PC-9 (cell line): ENCODE measurements around the gene RFX7. TPM values are rescaled to one million over a fixed set of nuclear protein-coding genes. Genes with fewer than 3 reads are reported as not detected.

ENCODE experiments used
- BruUV-seq: library from RNA; stranded (reverse); fragments of 400-500 nt; replicated peaks from 2 replicates; lab custom pipeline; 2021; lab: Mats Ljungman, UMichigan
- CTCF ChIA-PET: fragments of 300-600 bp; sonication (Branson Sonifier 250); formaldehyde crosslinking; loops from one replicate; lab custom pipeline; 2022; ENCODE audit warnings: antibody characterized with exemption; lab: Charles Lee
- POLR2A ChIA-PET: fragments of 300-600 bp; sonication (Branson Sonifier 250); formaldehyde crosslinking; loops from one replicate; lab custom pipeline; 2022; ENCODE audit warnings: antibody characterized with exemption; ENCODE audit not compliant: unreplicated experiment; lab: Charles Lee
- DNase-seq, 2 experiments: peaks; one replicate each; pipeline versions ENCODE4 v3.0.0 to v3.0.0-alpha.2; 2015 to 2022; ENCODE audit warnings: mixed read lengths in 1 of 2
- H2AFZ ChIP-seq: fragments of 200-600 bp; sonication (generic); 2 replicates; pipeline ENCODE4 v1.8.1; 2017; ENCODE audit warnings: antibody characterized with exemption
- H3F3A ChIP-seq: fragments of 200-600 bp; sonication (generic); 2 replicates; pipeline ENCODE4 v1.8.1; 2017; ENCODE audit warnings: antibody characterized with exemption, mild to moderate bottlenecking, low read depth; ENCODE audit not compliant: insufficient read depth
- H3K27ac ChIP-seq: fragments of 200-600 bp; sonication (generic); 2 replicates; pipeline ENCODE4 v1.6.1; 2016; ENCODE audit warnings: mixed run types
- H3K27me3 ChIP-seq: fragments of 200-600 bp; sonication (generic); 2 replicates; pipeline ENCODE4 v1.6.1; 2016; ENCODE audit warnings: low read depth, mixed run types; ENCODE audit not compliant: insufficient read depth
- H3K36me3 ChIP-seq: fragments of 200-600 bp; sonication (generic); 2 replicates; pipeline ENCODE4 v1.6.1; 2016; ENCODE audit warnings: low read depth, mixed run types
- H3K4me1 ChIP-seq: fragments of 200-600 bp; sonication (generic); replicated peaks from 2 replicates; pipeline ENCODE4 v1.6.1; 2016; ENCODE audit warnings: mixed run types; ENCODE audit not compliant: insufficient read depth
- H3K4me2 ChIP-seq: fragments of 200-600 bp; sonication (generic); 2 replicates; pipeline ENCODE4 v1.6.1; 2017; ENCODE audit warnings: mixed run types
- H3K4me3 ChIP-seq: fragments of 200-600 bp; sonication (generic); 2 replicates; pipeline ENCODE4 v1.6.1; 2016; ENCODE audit warnings: mixed run types
- H3K79me2 ChIP-seq: fragments of 200-600 bp; sonication (generic); 2 replicates; pipeline ENCODE4 v1.6.1; 2017; ENCODE audit warnings: low read depth, mixed run types
- H3K9me2 ChIP-seq: fragments of 200-600 bp; sonication (generic); 2 replicates; pipeline ENCODE4 v1.8.1; 2017; ENCODE audit warnings: mild to moderate bottlenecking; ENCODE audit not compliant: insufficient read depth
- H3K9me3 ChIP-seq: fragments of 200-600 bp; sonication (generic); 2 replicates; pipeline ENCODE4 v1.8.1; 2016; ENCODE audit warnings: low read depth; ENCODE audit not compliant: insufficient read depth
- H4K20me1 ChIP-seq: fragments of 200-600 bp; sonication (generic); 2 replicates; pipeline ENCODE4 v1.8.1; 2017; ENCODE audit not compliant: insufficient read depth
- EZH2 ChIP-seq: fragments of 200-600 bp; sonication (generic); IDR thresholded peaks from 2 replicates; pipeline ENCODE4 v1.8.0; 2017; ENCODE audit warnings: antibody characterized with exemption, low read depth
- intact Hi-C: fragments of 100-400 bp; cut with micrococcal nuclease; formaldehyde crosslinking; loops from one replicate; pipeline ENCODE4 v1.10.0; 2022; ENCODE audit not compliant: unreplicated experiment
- total RNA-seq: library from RNA; stranded (reverse); gene quantifications from 2 replicates; pipeline ENCODE4 v1.2.3, GENCODE V29; 2021
- TF ChIP-seq, protein P1 (sequence below): fragments of 200-600 bp; sonication (generic); conservative IDR thresholded peaks from 2 replicates; pipeline ENCODE4 v1.6.1; 2017; ENCODE audit warnings: mixed run types, antibody characterized with exemption, mild to moderate bottlenecking, moderate library complexity

The RFX7 gene
- total RNA-seq, 1 experiment from 2014 or later = 24.6 TPM

DNA sequence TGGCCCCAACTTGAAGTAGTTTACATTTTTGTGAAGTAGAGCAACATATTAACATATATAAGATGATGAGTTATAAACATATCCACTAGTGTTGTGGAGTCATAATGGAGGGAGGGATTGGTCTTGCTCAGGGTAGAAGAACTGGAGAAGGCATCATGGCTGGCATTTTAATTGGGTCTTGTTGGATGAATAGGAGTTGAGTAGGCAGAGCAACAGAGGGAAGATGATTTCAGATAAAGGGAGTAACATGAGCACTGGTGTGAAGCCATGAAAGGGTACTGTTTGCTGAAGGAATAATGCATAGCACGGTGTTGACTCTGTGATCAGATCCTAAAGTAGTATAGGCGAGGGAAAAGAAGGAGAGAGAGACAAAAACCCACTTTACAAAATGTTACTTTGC lies 3.6 kb upstream of the RFX7 start:
- no TSS peak for BruUV-seq
- H3K27me3 ChIP-seq = no peaks in the 10 kb centered on the region
- peaks cover 27% of the 10 kb centered on the region for H3K4me1 ChIP-seq
- TF ChIP-seq, protein P1, sequence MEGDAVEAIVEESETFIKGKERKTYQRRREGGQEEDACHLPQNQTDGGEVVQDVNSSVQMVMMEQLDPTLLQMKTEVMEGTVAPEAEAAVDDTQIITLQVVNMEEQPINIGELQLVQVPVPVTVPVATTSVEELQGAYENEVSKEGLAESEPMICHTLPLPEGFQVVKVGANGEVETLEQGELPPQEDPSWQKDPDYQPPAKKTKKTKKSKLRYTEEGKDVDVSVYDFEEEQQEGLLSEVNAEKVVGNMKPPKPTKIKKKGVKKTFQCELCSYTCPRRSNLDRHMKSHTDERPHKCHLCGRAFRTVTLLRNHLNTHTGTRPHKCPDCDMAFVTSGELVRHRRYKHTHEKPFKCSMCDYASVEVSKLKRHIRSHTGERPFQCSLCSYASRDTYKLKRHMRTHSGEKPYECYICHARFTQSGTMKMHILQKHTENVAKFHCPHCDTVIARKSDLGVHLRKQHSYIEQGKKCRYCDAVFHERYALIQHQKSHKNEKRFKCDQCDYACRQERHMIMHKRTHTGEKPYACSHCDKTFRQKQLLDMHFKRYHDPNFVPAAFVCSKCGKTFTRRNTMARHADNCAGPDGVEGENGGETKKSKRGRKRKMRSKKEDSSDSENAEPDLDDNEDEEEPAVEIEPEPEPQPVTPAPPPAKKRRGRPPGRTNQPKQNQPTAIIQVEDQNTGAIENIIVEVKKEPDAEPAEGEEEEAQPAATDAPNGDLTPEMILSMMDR = no peak
- no peak for TF ChIP-seq EZH2
- H3K27ac ChIP-seq = no peak overlapping the region
- H4K20me1 ChIP-seq = no peaks in the 10 kb centered on the region; the same call in 1 of the 2 replicates
- H3K9me2 ChIP-seq = no peaks in the 10 kb centered on the region
- CTCF ChIA-PET = no interaction called here
- H3F3A ChIP-seq = no peaks in the 10 kb centered on the region
- intact Hi-C loops = loop anchor here (2.0 to 10.0 kb wide), 5 partner anchors 80 to 598 kb away; partner anchors contain the start of genes NEDD4 and TEX9
- peaks cover 8% of the 10 kb centered on the region for H3K79me2 ChIP-seq
- no peaks in the 10 kb centered on the region for H3K9me3 ChIP-seq
- H3K4me3 ChIP-seq = no peak overlapping the region
- POLR2A ChIA-PET = interaction anchor here (0.5 kb wide), 1 partner anchor 28 kb away, joined by 5 read pairs; no protein-coding TSS in a partner anchor
- H3K36me3 ChIP-seq = no peaks in the 10 kb centered on the region
- no peak overlapping the region for H2AFZ ChIP-seq
- no peak for DNase-seq
- H3K4me2 ChIP-seq = no peak overlapping the region

DNA sequence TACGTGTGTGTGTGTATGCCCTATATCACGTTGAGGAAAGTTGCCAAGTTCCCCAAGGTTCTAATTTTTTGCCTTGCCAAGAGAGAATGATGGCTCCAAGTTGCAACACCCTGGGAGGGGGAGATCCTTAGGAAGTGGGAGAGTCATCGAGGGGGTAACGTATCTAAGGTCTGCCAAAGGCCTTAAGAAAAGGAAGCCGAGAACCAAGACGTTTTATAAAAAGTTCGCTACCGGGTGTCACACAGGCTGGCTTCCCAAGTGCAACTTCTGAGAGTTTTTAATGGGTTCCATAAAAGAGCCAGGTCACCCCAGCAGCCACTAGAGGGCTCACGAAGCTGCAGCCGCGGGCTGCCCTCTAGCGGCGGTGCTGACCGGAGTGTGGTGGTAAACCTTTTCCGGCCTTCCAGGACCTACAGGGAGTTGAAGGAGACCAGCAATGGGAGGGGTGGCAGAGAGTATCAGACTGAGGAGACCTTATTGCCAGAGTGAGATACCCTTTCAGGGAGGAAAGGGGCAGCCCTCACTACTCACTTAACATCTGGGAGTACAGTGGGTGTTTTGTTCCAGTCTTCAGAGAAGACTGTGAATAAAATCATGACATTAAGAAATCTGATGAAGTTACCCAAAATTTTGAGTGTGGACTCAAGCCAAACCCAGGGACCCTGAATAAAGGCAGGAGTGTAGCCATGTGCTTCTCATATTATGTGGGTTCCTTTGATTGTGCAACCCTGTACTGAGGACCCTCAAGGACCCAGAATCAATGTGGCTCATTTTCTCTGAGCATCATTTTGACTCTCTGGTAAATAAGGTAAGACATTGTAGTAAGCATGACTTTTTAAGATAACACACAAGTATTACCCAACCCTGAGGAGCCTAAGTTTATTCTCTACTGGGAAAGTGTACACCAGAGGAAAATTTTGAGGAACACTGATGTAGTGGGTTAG lies 2.5 kb upstream of the RFX7 start:
- H3K9me3 ChIP-seq = no peaks in the 10 kb centered on the region
- intact Hi-C loops = loop anchor here (1.0 to 10.0 kb wide), 6 partner anchors 81 to 597 kb away; partner anchors contain the start of genes NEDD4 and TEX9
- H3K27me3 ChIP-seq = no peaks in the 10 kb centered on the region
- CTCF ChIA-PET = interaction anchor here (0.6 kb wide), 1 partner anchor 661 kb away, joined by 11 read pairs; no protein-coding TSS in a partner anchor
- TF ChIP-seq EZH2 = no peak
- TF ChIP-seq, protein P1 = peak; percentile 92
- H3K4me1 ChIP-seq = peaks cover 38% of the 10 kb centered on the region
- H4K20me1 ChIP-seq = no peaks in the 10 kb centered on the region; the same call in 1 of the 2 replicates
- no TSS peak for BruUV-seq
- H3K79me2 ChIP-seq = peaks cover 19% of the 10 kb centered on the region
- POLR2A ChIA-PET = no interaction called here
- H3K36me3 ChIP-seq = no peaks in the 10 kb centered on the region
- no peaks in the 10 kb centered on the region for H3K9me2 ChIP-seq
- no peaks in the 10 kb centered on the region for H3F3A ChIP-seq
- H3K4me2 ChIP-seq = peak overlapping the region; percentile 82
- peak; percentile 58 to 88 for DNase-seq
- H3K4me3 ChIP-seq = peak overlapping the region; percentile 58; the same call in 1 of the 2 replicates
- H2AFZ ChIP-seq = peak overlapping the region; percentile 80
- 0 out of 2 replicates have a peak overlapping the region, but pooled peaks have one; percentile 20 for H3K27ac ChIP-seq
